HepG2 (cell line): ENCODE measurements around the gene S100A5. TPM values are rescaled to one million over a fixed set of nuclear protein-coding genes. Genes with fewer than 3 reads are reported as not detected.

Experiments used
- ATF7 ChIP-seq, 2 experiments: fragments of 450-650 bp in 1 of 2; sonication (generic) in 1 of 2; formaldehyde crosslinking in 1 of 2; IDR thresholded peaks; 2 replicates each; pipeline versions ENCODE4 v1.4.0 to v1.6.1; 2016 to 2020; ENCODE audit warnings: antibody characterized with exemption in 1 of 2, mild to moderate bottlenecking in 1 of 2, missing genetic modification reagents in 1 of 2
- BRF2 ChIP-seq: sonication (generic); formaldehyde crosslinking; IDR thresholded peaks from 2 replicates; pipeline ENCODE4 v1.8.1; 2022; ENCODE audit warnings: mild to moderate bottlenecking, missing genetic modification reagents
- CC2D1A ChIP-seq: sonication (generic); formaldehyde crosslinking; IDR thresholded peaks from 2 replicates; pipeline ENCODE4 v1.8.1; 2023; ENCODE audit warnings: mild to moderate bottlenecking, missing genetic modification reagents
- DPF2 ChIP-seq: sonication (generic); formaldehyde crosslinking; IDR thresholded peaks from 2 replicates; pipeline ENCODE4 v1.4.0; 2020; ENCODE audit warnings: mild to moderate bottlenecking, low read depth, missing genetic modification reagents, borderline replicate concordance
- GATA4 ChIP-seq: sonication (generic); IDR thresholded peaks from 2 replicates; pipeline ENCODE4 v1.6.1; 2016; ENCODE audit warnings: antibody characterized with exemption, low read depth, borderline replicate concordance
- KLF13 ChIP-seq: sonication (generic); formaldehyde crosslinking; IDR thresholded peaks from 2 replicates; pipeline ENCODE4 v1.4.0; 2020; ENCODE audit warnings: mild to moderate bottlenecking, missing genetic modification reagents
- KLF15 ChIP-seq: sonication (generic); formaldehyde crosslinking; IDR thresholded peaks from 2 replicates; pipeline ENCODE4 v1.8.1; 2023; ENCODE audit warnings: borderline replicate concordance, mild to moderate bottlenecking, inconsistent platforms, missing genetic modification reagents, mixed read lengths
- KLF16 ChIP-seq, 2 experiments: sonication (generic) in 1 of 2; formaldehyde crosslinking in 1 of 2; IDR thresholded peaks; 2 replicates each; pipeline versions ENCODE4 v1.6.1 to v1.8.0; 2016 to 2023; ENCODE audit warnings: missing genetic modification reagents in 2 of 2, missing compliant biosample characterization in 1 of 2
- KLF9 ChIP-seq: IDR thresholded peaks from 2 replicates; pipeline ENCODE4 v1.6.1; 2016; ENCODE audit warnings: low read depth
- NKX3-1 ChIP-seq: sonication (generic); formaldehyde crosslinking; IDR thresholded peaks from 2 replicates; pipeline ENCODE4 v1.5.0; 2020; ENCODE audit warnings: missing genetic modification reagents
- PBX2 ChIP-seq: IDR thresholded peaks from 2 replicates; pipeline ENCODE4 v1.6.1; 2016; ENCODE audit warnings: control low read depth
- PCBP2 ChIP-seq: fragments of 200-400 bp; formaldehyde crosslinking; optimal IDR thresholded peaks from 2 replicates; pipeline ENCODE3; 2018; ENCODE audit warnings: low read length, low read depth; ENCODE audit not compliant: poor library complexity, severe bottlenecking
- PHF8 ChIP-seq: sonication (generic); formaldehyde crosslinking; IDR thresholded peaks from 2 replicates; pipeline ENCODE4 v1.5.0; 2020; ENCODE audit warnings: missing genetic modification reagents
- PRDM4 ChIP-seq: sonication (generic); formaldehyde crosslinking; IDR thresholded peaks from 2 replicates; pipeline ENCODE4 v1.9.0; 2021; ENCODE audit warnings: missing genetic modification reagents, borderline replicate concordance
- XRCC5 ChIP-seq: fragments of 200-400 bp; formaldehyde crosslinking; optimal IDR thresholded peaks from 2 replicates; pipeline ENCODE3; 2017; ENCODE audit warnings: mild to moderate bottlenecking, low read length
- ZMYM3 ChIP-seq: sonication (generic); formaldehyde crosslinking; IDR thresholded peaks from 2 replicates; pipeline ENCODE4 v1.5.1; 2020; ENCODE audit warnings: mild to moderate bottlenecking, missing genetic modification reagents
- ZNF678 ChIP-seq: sonication (generic); formaldehyde crosslinking; IDR thresholded peaks from 2 replicates; pipeline ENCODE4 v1.4.0; 2020; ENCODE audit warnings: mild to moderate bottlenecking, missing genetic modification reagents
- ZNF777 ChIP-seq: sonication (generic); formaldehyde crosslinking; IDR thresholded peaks from 2 replicates; pipeline ENCODE4 v1.4.0; 2020; ENCODE audit warnings: missing genetic modification reagents
- ZNF83 ChIP-seq: sonication (generic); formaldehyde crosslinking; IDR thresholded peaks from 2 replicates; pipeline ENCODE4 v1.4.0; 2020; ENCODE audit warnings: missing genetic modification reagents, mild to moderate bottlenecking, borderline replicate concordance
- ZSCAN22 ChIP-seq: sonication (generic); formaldehyde crosslinking; IDR thresholded peaks from 2 replicates; pipeline ENCODE4 v1.4.0; 2020; ENCODE audit warnings: mild to moderate bottlenecking, missing genetic modification reagents
- polyA plus RNA-seq, 8 experiments: library from polyadenylated mRNA; depleted of rRNA in 3 of 8; stranded (reverse) in 7 of 8; unstranded in 1 of 8; fragments of >200 nt; fragmentation: Illumina TruSeq in 4 of 8; extraction: Trizol in 4 of 8; gene quantifications; 2 replicates each; pipeline versions ENCODE4 v1.2.1 to v1.2.3, GENCODE V29; 2011 to 2016; ENCODE audit warnings: low read depth in 4 of 8, missing spikeins in 1 of 8, mixed read lengths in 1 of 8; ENCODE audit not compliant: insufficient read depth in 1 of 8
- total RNA-seq, 5 experiments: library from RNA; depleted of rRNA; stranded (reverse); fragments of >200 nt; fragmentation: Illumina TruSeq; extraction: Trizol; gene quantifications; 2 replicates each; pipeline ENCODE4 v1.2.3, GENCODE V29; 2016; ENCODE audit warnings: low read depth in 1 of 5
- TF ChIP-seq, protein P1 (sequence below): sonication (generic); formaldehyde crosslinking; IDR thresholded peaks from 2 replicates; pipeline ENCODE4 v1.8.1; 2023; ENCODE audit warnings: mild to moderate bottlenecking, inconsistent platforms, moderate library complexity, missing genetic modification reagents, borderline replicate concordance
- TF ChIP-seq, protein P2 (sequence below): sonication (generic); formaldehyde crosslinking; conservative IDR thresholded peaks from 2 replicates; pipeline ENCODE4 v1.8.0; 2022; ENCODE audit warnings: mild to moderate bottlenecking, moderate library complexity, missing genetic modification reagents

The S100A5 gene
- total and polyA plus RNA-seq, 2 of the 13 experiments (the other 11 are each of a cell fraction or from before 2014, with no cell fraction given) = not detected

DNA sequence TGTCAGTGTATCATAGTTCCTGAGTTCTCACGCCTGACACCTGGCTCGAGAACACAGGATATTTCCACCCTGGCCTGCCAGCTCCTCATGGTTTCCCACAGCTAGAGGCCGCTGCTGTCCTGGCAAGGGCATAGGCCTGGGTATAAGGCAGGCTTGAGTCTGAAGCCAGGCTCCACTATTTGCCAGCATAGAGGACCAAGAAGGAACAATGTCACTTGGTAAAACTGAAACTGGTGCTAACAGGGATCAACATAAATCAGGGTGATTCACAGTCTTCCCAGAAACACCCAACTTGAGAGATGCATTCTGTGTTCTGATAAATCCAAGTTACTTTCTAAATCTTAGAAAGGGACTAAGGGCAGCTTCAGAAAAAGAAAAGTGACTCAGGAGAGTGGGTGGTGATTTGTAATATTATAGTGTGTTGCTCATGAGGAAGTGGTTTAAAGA lies 31.9 kb upstream of the S100A5 start (continued):
- TF ChIP-seq ZMYM3 (CRISPR knock-in tag) = no peak
- no peak for TF ChIP-seq CC2D1A (CRISPR knock-in tag)
- TF ChIP-seq BRF2 (CRISPR knock-in tag) = no peak
- TF ChIP-seq KLF15 (CRISPR knock-in tag) = no peak
- TF ChIP-seq NKX3-1 (CRISPR knock-in tag) = no peak
- TF ChIP-seq GATA4 = no peak
- TF ChIP-seq PBX2 = no peak
- no peak for TF ChIP-seq ZNF777
- no peak for TF ChIP-seq ZNF678 (CRISPR knock-in tag)
- TF ChIP-seq KLF13 (CRISPR knock-in tag) = no peak
- TF ChIP-seq PRDM4 (CRISPR knock-in tag) = no peak
- TF ChIP-seq, protein P1, sequence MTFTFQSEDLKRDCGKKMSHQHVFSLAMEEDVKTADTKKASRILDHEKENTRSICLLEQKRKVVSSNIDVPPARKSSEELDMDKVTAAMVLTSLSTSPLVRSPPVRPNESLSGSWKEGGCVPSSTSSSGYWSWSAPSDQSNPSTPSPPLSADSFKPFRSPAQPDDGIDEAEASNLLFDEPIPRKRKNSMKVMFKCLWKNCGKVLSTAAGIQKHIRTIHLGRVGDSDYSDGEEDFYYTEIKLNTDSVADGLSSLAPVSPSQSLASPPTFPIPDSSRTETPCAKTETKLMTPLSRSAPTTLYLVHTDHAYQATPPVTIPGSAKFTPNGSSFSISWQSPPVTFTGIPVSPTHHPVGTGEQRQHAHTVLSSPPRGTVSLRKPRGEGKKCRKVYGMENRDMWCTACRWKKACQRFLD = no peak
- no peak for TF ChIP-seq ZNF83 (CRISPR knock-in tag)
- TF ChIP-seq PHF8 (CRISPR knock-in tag) = 0 out of 2 replicates have a peak, but pooled peaks have one; percentile 9
- TF ChIP-seq XRCC5 = peak; percentile 75
- TF ChIP-seq KLF16 (CRISPR knock-in tag; IDR thresholded peaks at IDR 0.05) = peak in 1 of 2 experiments; percentile 50; a peak in 1 of 4 replicates
- TF ChIP-seq, protein P2, sequence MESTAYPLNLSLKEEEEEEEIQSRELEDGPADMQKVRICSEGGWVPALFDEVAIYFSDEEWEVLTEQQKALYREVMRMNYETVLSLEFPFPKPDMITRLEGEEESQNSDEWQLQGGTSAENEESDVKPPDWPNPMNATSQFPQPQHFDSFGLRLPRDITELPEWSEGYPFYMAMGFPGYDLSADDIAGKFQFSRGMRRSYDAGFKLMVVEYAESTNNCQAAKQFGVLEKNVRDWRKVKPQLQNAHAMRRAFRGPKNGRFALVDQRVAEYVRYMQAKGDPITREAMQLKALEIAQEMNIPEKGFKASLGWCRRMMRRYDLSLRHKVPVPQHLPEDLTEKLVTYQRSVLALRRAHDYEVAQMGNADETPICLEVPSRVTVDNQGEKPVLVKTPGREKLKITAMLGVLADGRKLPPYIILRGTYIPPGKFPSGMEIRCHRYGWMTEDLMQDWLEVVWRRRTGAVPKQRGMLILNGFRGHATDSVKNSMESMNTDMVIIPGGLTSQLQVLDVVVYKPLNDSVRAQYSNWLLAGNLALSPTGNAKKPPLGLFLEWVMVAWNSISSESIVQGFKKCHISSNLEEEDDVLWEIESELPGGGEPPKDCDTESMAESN (CRISPR knock-in tag) = no peak
- TF ChIP-seq PCBP2 = no peak
- no peak for TF ChIP-seq ZSCAN22 (CRISPR knock-in tag)
- TF ChIP-seq DPF2 (CRISPR knock-in tag) = no peak
- no peak for TF ChIP-seq KLF9 (CRISPR knock-in tag)
- TF ChIP-seq ATF7 (IDR thresholded peaks at IDR 0.05) = no peak
- no peak for TF ChIP-seq ATF7 (CRISPR knock-in tag; IDR thresholded peaks at IDR 0.05)
